GM23338 (cell line): ENCODE data around the gene PTPN22. TPM values are rescaled to one million over a fixed set of nuclear protein-coding genes. Genes with fewer than 3 reads are reported as not detected.

Experiments used
- ATAC-seq: fragments of 200-7000 bp; cut with Tn5 transposase; 3 replicates; pipeline ENCODE4 v1.9.1; 2020
- DNase-seq: peaks from one replicate; pipeline ENCODE4 v3.0.0-alpha.2; 2015; ENCODE audit warnings: low spot score
- H2AFZ ChIP-seq: fragments of 200-600 bp; sonication (generic); 2 replicates; pipeline ENCODE4 v1.8.0; 2016; ENCODE audit warnings: antibody characterized with exemption, mild to moderate bottlenecking, moderate library complexity
- H3F3A ChIP-seq: fragments of 200-600 bp; sonication (generic); replicated peaks from 2 replicates; pipeline ENCODE4 v1.8.0; 2017; ENCODE audit warnings: antibody characterized with exemption, mixed run types, low read depth
- H3K27ac ChIP-seq: fragments of 200-600 bp; sonication (generic); 2 replicates; pipeline ENCODE4 v1.6.1; 2016; ENCODE audit warnings: low read depth
- H3K27me3 ChIP-seq: fragments of 200-600 bp; sonication (generic); 2 replicates; pipeline ENCODE4 v1.8.0; 2016; ENCODE audit warnings: mild to moderate bottlenecking, mixed run types, moderate library complexity; ENCODE audit not compliant: insufficient read depth
- H3K36me3 ChIP-seq: fragments of 200-600 bp; sonication (generic); 2 replicates; pipeline ENCODE4 v1.8.0; 2016; ENCODE audit warnings: mild to moderate bottlenecking; ENCODE audit not compliant: insufficient read depth
- H3K4me1 ChIP-seq: fragments of 200-600 bp; sonication (generic); 2 replicates; pipeline ENCODE4 v1.8.0; 2016; ENCODE audit warnings: mild to moderate bottlenecking, moderate library complexity; ENCODE audit not compliant: insufficient read depth
- H3K4me2 ChIP-seq: fragments of 200-600 bp; sonication (generic); 2 replicates; pipeline ENCODE4 v1.7.1; 2017; ENCODE audit warnings: mixed run types
- H3K4me3 ChIP-seq: fragments of 200-600 bp; sonication (generic); 2 replicates; pipeline ENCODE4 v1.6.1; 2016; ENCODE audit warnings: mixed run types
- H3K79me2 ChIP-seq: fragments of 200-600 bp; sonication (generic); replicated peaks from 2 replicates; pipeline ENCODE4 v1.8.0; 2017; ENCODE audit warnings: mild to moderate bottlenecking; ENCODE audit not compliant: insufficient read depth
- H3K9me2 ChIP-seq: fragments of 200-600 bp; sonication (generic); 2 replicates; pipeline ENCODE4 v1.8.0; 2017; ENCODE audit not compliant: insufficient read depth
- H4K20me1 ChIP-seq: fragments of 200-600 bp; sonication (generic); replicated peaks from 2 replicates; pipeline ENCODE4 v1.8.0; 2017; ENCODE audit warnings: mild to moderate bottlenecking; ENCODE audit not compliant: insufficient read depth
- H3K27ac Mint-ChIP-seq: 2 replicates; pipeline ENCODE4 v1.8.0; 2020; ENCODE audit warnings: inconsistent platforms, mild to moderate bottlenecking, moderate library complexity, mixed read lengths
- H3K27me3 Mint-ChIP-seq: 3 replicates; pipeline ENCODE4 v1.8.0; 2022; ENCODE audit warnings: low read depth, mild to moderate bottlenecking, moderate library complexity, mixed read lengths, inconsistent platforms; ENCODE audit not compliant: insufficient read depth, poor library complexity
- H3K36me3 Mint-ChIP-seq: 3 replicates; pipeline ENCODE4 v1.8.0; 2021; ENCODE audit warnings: low read depth, mild to moderate bottlenecking, inconsistent platforms, moderate library complexity, mixed read lengths
- H3K4me1 Mint-ChIP-seq: 3 replicates; pipeline ENCODE4 v1.8.0; 2020; ENCODE audit warnings: mild to moderate bottlenecking, inconsistent platforms, mixed read lengths
- H3K4me3 Mint-ChIP-seq: 3 replicates; pipeline ENCODE4 v1.8.0; 2021; ENCODE audit warnings: moderate library complexity, mild to moderate bottlenecking, inconsistent platforms, mixed read lengths
- H3K9me3 Mint-ChIP-seq: 3 replicates; pipeline ENCODE4 v1.8.0; 2020; ENCODE audit warnings: moderate library complexity, mild to moderate bottlenecking, inconsistent platforms, mixed read lengths
- CREB1 ChIP-seq: fragments of 250-450 bp; sonication (Bioruptor Pico); IDR thresholded peaks from 2 replicates; pipeline ENCODE4 v1.5.0; 2020; ENCODE audit warnings: low read depth, mild to moderate bottlenecking, moderate library complexity
- CTCF ChIP-seq, 2 experiments: fragments of 200-600 bp in 1 of 2; sonication (generic) in 1 of 2; conservative IDR thresholded peaks; 2 replicates each; pipeline versions ENCODE4 v1.5.1 to v1.6.1; 2016 to 2017; ENCODE audit warnings: antibody characterized with exemption in 2 of 2, low read depth in 2 of 2, mild to moderate bottlenecking in 2 of 2, moderate library complexity in 1 of 2
- ETS1 ChIP-seq: IDR thresholded peaks from 2 replicates; pipeline ENCODE4 v1.6.1; 2016; ENCODE audit warnings: antibody characterized with exemption
- EZH2 ChIP-seq: fragments of 200-600 bp; sonication (generic); IDR thresholded peaks from one replicate; pipeline ENCODE4 v1.8.0; 2017; ENCODE audit warnings: antibody characterized with exemption, mild to moderate bottlenecking, low read depth; ENCODE audit not compliant: unreplicated experiment
- EZH2phosphoT487 ChIP-seq: fragments of 200-600 bp; sonication (generic); IDR thresholded peaks from one replicate; pipeline ENCODE4 v1.8.1; 2018; ENCODE audit warnings: antibody characterized with exemption; ENCODE audit not compliant: unreplicated experiment
- JUNB ChIP-seq: IDR thresholded peaks from one replicate; pipeline ENCODE4 v1.6.1; 2016; ENCODE audit warnings: antibody characterized with exemption; ENCODE audit not compliant: unreplicated experiment
- NANOG ChIP-seq: IDR thresholded peaks from 2 replicates; pipeline ENCODE4 v1.6.1; 2016; ENCODE audit warnings: antibody characterized with exemption, borderline replicate concordance
- POLR2AphosphoS5 ChIP-seq: IDR thresholded peaks from 2 replicates; pipeline ENCODE4 v1.6.1; 2016; ENCODE audit warnings: antibody characterized with exemption, low read depth
- STAT1 ChIP-seq: IDR thresholded peaks from one replicate; pipeline ENCODE4 v1.6.1; 2016; ENCODE audit warnings: antibody characterized with exemption; ENCODE audit not compliant: unreplicated experiment
- ZNF114 ChIP-seq: fragments of 250-450 bp; sonication (Bioruptor Pico); IDR thresholded peaks from 2 replicates; pipeline ENCODE4 v1.5.0; 2020; ENCODE audit warnings: mild to moderate bottlenecking, moderate library complexity
- ZNF462 ChIP-seq: fragments of 250-450 bp; sonication (Bioruptor Pico); IDR thresholded peaks from 2 replicates; pipeline ENCODE4 v1.5.0; 2020; ENCODE audit warnings: mild to moderate bottlenecking, moderate library complexity
- polyA plus RNA-seq: library from polyadenylated mRNA; unstranded; fragments of >200 nt; fragmentation: Nextera tagmentation; extraction: Ambion mirVana; gene quantifications from 2 replicates; pipeline ENCODE4 v1.2.1, GENCODE V29; 2016
- total RNA-seq: library from RNA; depleted of rRNA; stranded (reverse); fragments of >200 nt; shearing (Covaris generic); gene quantifications from 2 replicates; pipeline ENCODE4 v1.2.3, GENCODE V29; 2014
- TF ChIP-seq, protein P1 (sequence below): IDR thresholded peaks from one replicate; pipeline ENCODE4 v1.6.1; 2018; ENCODE audit warnings: antibody characterized with exemption; ENCODE audit not compliant: unreplicated experiment

PTPN22 gene
- total and polyA plus RNA-seq, 2 experiments from 2014 or later = 0.08 TPM; not detected in 1

GRCh38 chr1:113858418-113858817 lies 13.1 kb downstream of the PTPN22 start (continued):
- no peak for TF ChIP-seq ETS1

DNA sequence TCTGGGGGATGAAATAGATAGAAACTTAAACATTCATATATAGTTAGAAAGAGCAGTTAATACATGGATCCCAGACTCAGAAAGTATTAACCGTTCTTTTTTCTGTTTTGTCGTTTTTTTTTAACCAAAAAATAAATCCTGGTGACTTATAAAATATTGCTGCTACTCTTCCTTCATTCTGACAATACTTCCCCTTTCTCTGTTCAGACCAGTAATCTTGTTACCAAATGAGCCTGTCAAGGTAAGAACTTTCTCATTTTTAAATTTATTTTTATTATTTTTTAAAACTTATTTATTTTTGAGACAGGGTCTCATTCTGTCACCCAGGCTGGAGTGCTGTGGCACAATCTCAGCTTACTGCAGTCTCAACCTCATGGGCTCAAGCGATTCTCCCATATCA lies 13.7 kb downstream of the PTPN22 start:
- Mint-ChIP-seq H3K9me3 (no peaks in the 10 kb centered on the region), H3K36me3 (no peaks in the 10 kb centered on the region), H3K4me1 (no peaks in the 10 kb centered on the region), H3K4me3 (no peak overlapping the region), H3K27me3 (no peaks in the 10 kb centered on the region), H3K27ac (no peak overlapping the region)
- H3K4me1 ChIP-seq = no peaks in the 10 kb centered on the region
- no peaks in the 10 kb centered on the region for H4K20me1 ChIP-seq
- no peak overlapping the region for H3K4me3 ChIP-seq
- H2AFZ ChIP-seq = peak overlapping the region; percentile 90; the same call in 1 of the 2 replicates
- H3K36me3 ChIP-seq = no peaks in the 10 kb centered on the region
- DNase-seq (no peak), ATAC-seq (no peak)
- H3K4me2 ChIP-seq = no peak overlapping the region
- H3K27ac ChIP-seq = no peak overlapping the region
- no peaks in the 10 kb centered on the region for H3K9me2 ChIP-seq
- H3F3A ChIP-seq = no peaks in the 10 kb centered on the region
- H3K79me2 ChIP-seq = no peaks in the 10 kb centered on the region
- H3K27me3 ChIP-seq = no peaks in the 10 kb centered on the region
- TF ChIP-seq POLR2AphosphoS5 (no peak), EZH2 (no peak), CTCF (conservative IDR thresholded peaks at IDR 0.05; ENCODE audit: low read depth in 2 of 2) (no peak), NANOG (no peak), STAT1 (no peak), JUNB (no peak), ZNF462 (CRISPR knock-in tag) (no peak), EZH2phosphoT487 (no peak), ZNF114 (CRISPR knock-in tag) (no peak), CREB1 (CRISPR knock-in tag) (no peak)
- TF ChIP-seq, protein P1, sequence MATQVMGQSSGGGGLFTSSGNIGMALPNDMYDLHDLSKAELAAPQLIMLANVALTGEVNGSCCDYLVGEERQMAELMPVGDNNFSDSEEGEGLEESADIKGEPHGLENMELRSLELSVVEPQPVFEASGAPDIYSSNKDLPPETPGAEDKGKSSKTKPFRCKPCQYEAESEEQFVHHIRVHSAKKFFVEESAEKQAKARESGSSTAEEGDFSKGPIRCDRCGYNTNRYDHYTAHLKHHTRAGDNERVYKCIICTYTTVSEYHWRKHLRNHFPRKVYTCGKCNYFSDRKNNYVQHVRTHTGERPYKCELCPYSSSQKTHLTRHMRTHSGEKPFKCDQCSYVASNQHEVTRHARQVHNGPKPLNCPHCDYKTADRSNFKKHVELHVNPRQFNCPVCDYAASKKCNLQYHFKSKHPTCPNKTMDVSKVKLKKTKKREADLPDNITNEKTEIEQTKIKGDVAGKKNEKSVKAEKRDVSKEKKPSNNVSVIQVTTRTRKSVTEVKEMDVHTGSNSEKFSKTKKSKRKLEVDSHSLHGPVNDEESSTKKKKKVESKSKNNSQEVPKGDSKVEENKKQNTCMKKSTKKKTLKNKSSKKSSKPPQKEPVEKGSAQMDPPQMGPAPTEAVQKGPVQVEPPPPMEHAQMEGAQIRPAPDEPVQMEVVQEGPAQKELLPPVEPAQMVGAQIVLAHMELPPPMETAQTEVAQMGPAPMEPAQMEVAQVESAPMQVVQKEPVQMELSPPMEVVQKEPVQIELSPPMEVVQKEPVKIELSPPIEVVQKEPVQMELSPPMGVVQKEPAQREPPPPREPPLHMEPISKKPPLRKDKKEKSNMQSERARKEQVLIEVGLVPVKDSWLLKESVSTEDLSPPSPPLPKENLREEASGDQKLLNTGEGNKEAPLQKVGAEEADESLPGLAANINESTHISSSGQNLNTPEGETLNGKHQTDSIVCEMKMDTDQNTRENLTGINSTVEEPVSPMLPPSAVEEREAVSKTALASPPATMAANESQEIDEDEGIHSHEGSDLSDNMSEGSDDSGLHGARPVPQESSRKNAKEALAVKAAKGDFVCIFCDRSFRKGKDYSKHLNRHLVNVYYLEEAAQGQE = no peak
